HG02852 (cell line): Measurements from ENCODE around the gene IP6K3.

Experiments used
- ATAC-seq: cut with Tn5 transposase; IDR thresholded peaks from one replicate; pipeline ENCODE4 v1.9.1; 2021; ENCODE audit warnings: mild to moderate bottlenecking, moderate library complexity; ENCODE audit not compliant: unreplicated experiment

The IP6K3 gene

DNA sequence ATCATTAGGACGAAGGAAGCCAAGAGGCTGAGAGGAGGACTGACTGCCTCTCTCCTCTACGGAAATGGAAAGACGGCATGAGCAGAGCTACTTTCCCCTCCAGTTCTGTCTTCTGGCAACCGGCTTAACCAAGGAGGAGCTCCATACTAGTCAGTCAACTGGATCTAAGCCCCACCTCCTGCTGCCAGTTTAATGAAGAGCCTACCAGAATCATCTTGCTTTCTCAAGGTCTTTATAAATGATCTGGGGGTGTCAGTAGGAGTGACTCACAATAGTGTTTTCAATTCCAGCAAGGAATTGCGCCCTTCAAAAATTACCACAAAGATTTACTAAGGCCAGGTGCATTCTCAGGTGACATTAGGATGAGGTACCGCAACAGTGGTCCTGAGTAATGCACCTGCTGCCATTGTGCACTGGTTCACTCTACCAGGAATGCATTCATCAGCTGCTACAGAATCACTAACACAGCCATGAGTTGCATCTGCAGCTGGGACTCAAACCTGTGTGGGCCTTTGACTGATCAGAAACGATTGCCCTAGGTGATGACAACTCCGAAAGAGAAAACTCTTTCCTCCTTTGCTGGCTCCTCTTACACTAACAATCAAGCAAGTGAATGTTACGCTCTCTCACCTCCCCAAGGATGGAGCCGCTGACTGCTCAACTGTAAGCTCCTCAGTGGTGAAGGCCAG lies 38.0 kb downstream of the IP6K3 start:
- no peak for ATAC-seq

DNA sequence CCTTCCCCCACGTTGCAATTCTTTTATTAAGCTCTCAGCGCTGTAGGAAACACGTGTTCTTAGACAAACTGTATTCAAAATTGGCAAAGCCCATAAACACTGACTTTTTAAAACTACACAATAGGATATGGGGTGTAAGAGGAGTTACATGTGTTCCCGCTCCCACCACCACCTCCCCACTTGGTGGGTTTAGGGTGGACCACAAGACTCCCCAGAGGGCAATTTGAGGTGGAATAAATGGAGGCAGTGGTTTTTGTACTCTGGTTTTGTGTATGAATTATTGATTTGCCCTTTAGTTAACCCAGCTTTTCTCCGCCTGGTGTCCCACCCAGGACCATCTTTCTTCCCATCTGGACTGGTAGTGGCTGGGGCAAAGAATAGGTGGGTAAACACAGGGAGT lies 38.9 kb downstream of the IP6K3 start:
- no peak for ATAC-seq

DNA sequence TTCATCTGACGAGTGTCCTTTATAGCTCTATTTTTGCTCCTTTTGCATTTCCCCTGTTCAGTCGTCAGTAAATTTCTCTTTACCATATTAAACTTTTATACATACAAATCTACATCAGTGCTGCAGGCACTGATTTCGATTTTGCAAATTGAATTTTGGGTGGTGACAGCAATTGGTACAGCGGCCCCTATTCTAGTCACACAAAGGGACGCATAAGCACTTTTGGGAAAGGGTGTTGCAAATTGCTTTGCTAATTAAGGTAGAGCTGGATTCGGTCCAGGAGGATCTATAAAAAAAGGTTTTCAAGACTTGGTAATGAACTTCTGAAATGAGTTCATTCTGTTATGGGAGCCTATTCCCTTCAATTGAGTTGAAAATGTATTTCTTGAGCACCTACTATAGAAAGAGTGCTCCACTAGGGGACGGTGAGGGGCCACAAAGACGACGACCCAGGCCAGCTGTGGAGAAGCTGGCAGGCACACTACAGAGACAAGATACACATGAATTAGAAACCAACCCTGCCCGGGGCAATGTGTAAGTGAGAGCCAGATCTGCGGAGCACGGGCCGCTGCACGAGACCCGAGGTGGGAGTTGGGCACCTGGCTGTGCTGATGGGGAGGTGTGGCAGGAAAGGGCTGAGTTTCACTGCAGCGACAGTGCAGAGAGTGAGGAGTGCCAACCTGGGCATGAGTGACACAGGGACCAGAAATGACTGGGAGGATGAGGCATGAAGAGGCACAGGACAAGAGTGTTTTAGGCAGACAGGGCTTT lies 40.6 kb downstream of the IP6K3 start:
- ATAC-seq, result no peak

DNA sequence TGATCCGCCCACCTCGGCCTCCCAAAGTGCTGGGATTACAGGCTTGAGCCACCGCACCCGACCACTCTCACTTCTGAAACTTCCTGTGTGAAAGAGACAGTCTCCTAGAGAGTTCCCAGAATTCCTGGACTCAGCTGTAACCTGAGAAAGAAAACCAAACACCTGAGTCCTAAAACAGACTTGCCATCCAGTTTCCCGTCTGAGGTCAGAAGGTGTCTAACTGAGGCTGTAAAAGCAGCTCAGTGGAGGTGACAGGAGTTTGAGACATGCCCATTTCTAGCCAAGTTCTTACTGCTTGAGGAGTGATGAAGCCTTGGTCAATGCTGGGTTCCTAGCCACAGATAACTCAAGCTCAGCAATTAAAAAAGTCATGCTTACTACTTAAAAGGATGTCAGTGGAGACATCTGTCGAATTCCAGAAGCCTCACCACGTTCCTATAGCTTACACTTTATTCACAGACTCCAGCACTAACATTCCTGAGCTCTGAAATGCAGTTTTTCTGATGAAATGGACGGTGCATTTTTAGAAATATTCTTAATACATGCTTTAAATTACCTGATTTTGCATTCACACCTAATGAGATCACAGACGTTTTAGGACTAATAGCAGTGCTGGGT lies 41.3 kb downstream of the IP6K3 start:
- no peak for ATAC-seq

DNA sequence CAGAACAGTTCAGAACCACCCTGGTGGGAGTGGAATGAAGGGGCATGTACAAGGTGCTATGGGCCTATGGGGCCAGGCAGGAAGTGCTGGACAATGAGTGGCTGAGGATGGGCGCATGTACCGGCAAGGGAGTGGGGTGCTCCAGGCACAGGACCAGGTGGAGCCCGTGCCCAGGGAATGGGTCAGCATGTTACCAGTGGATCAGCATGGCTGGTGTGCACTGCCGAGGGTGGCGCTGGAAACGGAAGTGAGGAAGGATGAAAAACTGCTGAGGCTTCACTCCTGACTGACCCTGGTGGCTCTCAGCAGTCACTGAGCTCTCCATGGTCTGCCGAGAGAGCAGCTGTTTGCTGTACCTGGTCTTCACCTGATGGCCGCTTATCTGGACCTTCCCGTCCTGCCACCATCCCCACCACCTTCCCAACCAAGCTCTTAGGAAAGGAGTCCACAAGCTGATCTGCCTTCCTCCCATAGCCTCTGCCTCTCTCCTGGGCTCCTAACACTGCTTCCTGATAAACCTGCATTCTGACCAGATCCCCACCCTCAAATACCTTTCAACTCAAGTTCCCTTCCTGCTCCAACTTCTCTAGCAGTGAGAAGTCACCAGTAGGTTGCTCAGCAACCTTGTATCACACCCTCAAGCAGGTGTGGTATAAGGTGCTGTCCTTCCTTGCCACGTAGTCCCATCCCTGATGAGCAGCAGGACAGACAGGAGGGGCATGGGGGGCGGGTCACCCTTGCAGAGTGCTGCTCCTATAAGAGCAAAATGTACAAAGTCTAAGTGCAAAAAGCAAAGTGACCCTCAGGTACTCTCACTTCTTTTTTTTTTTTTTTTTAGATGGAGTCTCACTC lies 42.3 kb downstream of the IP6K3 start:
- no peak for ATAC-seq

DNA sequence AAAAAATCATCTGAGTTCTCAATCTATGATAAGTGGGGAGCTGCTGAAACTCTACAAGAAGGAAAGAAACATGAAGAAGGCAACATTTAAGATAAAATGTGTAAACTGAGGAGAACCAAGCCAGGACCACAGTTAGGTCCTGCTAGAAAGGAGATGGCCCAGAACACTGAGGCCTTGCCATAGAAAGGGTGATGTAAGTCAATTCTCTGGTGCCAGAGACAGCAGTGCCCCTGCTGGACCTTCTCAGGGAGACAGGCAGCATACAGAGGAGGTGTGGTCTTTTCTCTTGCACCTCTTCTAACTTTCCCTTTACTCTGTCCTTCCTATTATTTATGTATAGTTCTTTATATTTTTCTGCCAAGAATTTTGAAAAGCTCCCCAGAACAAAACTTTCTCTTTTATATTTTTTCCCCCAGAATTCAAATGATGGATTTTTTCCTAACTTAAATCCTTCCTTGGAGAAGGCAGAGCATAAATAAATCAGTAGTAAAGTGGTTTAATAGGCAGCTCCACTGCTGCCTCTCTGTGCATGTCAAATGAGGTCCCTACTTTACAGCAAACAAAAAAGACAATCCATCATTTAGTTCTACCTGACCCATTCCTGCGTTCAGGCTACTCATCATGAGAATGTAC lies 44.2 kb downstream of the IP6K3 start:
- ATAC-seq, result no peak

DNA sequence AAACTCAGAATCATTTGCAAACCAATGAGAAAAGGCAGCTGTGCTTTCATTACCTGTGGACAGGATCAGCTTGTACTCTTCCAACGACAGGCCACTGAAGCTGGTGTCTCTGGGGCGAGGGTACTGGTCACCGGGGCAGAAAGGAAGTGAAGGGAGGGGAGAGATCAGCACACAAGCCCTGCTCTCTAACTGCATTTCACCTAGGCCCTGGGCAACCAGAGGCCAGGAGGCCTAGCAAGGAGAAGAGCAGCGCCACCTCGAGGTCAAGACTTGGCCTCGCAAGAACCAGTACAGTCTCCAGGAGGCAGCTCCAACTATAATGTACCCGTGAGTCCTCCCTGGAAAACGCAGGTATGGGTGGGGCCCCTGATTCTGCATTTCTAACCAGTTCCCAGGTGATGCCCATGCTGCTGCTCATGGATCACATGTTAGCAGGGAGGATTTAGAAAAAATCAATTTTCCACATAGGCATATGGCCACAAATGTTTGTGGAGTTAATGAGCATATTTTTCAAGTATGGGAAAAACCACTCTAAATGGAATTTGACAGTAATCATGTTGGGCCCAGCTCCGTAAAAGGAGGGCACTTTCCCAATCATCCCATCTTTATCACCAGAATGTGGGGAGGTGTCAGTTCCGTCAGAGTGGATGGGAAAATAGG lies 46.2 kb downstream of the IP6K3 start:
- ATAC-seq, result no peak

DNA sequence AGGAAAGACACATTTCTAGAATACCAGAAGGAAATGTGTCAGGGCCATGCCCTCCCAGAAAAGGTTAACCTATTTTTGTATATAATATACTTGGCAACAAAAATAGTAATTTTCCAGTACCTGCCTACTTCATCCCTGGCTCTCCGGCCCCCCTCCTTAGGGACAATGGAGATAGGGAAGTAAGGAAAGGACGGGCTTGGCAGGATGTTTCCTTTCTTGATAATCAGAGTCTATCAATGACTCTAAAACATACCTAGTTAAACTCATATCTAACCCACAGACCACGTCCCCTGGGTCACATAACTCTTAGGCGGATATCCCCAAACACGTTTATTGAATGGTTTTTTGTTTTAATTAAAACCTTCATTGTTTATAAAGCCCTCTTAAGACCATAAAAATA lies 47.0 kb downstream of the IP6K3 start:
- no peak for ATAC-seq

DNA sequence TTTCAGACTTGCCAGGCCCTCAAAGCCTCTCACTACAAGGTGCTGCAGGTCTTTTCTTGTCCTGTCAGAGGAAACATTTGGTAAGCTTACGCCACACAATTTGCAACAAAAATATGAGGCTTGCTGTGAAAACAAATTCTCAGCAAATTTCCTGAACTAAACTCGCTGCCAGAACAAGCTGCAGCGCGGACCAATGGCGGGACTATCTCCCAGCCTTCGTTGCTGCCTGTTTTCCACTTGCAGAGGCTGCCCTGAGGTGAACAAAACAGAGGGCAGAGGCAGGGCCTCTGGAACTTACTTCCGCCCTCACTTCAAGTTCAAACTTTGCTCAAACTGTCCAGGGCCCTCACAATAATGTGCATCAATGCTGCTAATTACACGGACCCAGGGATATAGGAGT lies 47.6 kb downstream of the IP6K3 start:
- ATAC-seq, result no peak

DNA sequence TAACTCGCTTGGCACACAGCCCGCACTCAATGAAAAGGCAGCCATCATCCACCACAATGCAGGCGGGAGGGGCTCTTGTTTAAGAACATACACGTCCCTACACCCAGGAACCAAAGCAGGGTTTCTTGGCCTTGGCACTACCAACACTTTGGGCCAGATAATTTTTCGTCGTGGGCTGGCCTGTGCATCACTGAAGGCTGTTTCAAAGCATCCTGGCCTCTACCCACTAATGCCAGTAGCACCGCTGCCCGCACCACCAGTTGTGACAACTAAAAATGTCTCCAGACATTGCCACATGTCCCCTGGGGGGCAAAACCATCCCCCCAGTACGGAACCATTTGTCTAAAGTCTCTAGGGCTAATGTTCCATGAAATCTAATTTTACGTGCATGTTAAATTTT lies 48.2 kb downstream of the IP6K3 start:
- ATAC-seq, result no peak

DNA sequence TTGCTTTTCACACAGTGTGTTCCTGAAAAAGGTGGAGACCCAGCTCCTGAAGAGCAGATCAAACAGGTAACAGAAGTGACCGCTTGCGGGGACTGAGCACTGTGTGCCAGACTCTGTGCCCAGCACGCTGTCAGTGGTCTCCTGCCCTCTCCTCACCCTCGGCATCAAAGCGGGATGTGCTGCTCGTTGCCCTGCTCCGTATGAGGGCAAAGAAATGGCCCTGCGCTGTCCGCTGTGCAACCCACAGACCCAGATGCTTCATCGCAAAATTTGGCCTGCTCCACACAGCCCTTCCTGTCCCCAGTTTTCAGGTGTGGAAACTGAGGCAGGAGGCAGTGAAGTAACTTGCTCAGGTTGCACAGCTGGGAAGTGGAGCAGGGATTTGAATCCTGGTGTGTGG lies 48.9 kb downstream of the IP6K3 start:
- ATAC-seq, result no peak

DNA sequence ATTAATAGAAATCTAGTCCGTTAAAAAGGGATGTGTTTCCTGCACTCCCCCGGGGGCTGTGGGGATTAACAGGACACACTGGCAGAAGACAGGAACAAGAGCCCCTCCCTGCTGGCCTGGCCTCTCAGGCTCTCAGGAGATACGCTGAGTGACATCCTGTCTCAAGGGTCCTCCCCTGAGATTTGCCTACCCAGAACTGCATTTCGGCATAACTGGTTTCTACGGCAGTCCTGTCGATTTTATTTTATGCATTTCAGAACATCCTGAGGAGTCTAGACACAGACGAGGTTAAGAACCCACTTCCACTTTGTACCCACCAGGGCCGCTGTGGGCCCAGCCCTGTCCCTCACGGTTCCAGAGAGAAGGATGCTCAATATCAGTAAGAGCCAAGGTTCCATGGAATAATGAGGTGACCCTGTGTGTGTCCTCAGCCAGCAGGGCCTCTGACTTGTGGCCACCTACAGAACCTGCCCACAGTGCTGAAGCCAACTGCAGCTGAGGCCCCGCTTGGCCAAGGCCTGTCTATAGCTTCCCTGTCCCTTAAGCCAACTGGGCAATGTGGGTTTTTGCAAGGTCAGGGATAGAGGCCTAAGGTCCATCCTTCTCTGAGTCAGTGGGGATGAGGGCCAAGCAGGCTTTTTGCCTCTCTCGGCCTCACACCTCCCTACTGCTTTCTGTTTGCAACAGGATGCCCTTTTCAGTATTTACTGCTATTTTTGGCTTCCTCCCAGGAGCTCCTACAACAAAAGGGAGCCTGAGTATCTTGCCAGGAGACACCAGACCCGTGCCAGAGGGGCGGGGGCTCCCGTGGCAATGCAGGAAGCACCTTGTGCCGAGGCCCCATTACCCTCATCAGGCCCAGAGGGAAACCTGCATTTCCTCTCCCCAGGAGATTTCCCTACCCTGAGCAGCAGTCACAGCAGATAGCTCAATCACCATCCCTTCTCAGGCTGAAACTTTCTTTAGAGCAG lies 49.9 kb downstream of the IP6K3 start:
- ATAC-seq, result no peak

DNA sequence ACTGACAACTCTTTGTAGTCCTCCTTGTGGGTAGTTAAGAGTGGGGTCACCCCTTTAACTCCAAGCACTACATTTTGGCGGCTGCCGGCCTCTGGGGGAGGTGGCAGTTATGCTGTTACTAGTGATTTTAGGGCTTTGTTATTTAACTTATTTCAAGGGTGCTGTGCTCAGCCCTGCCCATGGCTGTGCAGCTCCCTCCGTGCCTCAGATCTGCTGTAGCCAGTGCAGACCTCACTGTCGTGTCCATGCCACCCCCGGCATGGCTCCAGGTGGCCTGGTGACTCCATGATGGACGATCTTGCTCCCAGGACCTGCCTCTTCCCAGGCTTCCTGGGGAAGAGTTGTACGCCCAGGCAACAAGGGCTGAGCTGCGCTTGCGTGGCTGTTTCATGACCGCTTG lies 50.6 kb downstream of the IP6K3 start:
- ATAC-seq, result no peak

DNA sequence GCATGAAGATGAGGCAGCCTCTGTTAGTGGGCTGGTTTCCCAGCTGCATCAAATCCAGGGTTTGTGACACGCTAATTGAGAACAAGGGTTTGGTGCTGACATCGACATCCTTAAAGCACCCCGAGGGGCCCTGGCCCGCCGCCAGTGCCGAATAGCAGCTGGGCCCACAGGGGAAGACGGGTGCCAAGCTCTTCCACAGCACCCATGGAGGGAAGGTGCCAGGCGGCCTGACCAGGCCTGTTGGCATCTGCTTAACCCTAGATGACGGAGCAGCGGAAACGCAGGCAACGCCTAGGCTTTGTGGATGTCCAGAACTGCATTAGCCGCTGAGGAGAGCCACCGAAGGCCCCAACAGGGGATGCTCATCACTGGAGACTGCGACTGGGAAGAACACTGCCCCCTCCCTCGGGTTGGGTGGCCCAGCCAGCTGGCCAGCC lies 51.2 kb downstream of the IP6K3 start:
- no peak for ATAC-seq

DNA sequence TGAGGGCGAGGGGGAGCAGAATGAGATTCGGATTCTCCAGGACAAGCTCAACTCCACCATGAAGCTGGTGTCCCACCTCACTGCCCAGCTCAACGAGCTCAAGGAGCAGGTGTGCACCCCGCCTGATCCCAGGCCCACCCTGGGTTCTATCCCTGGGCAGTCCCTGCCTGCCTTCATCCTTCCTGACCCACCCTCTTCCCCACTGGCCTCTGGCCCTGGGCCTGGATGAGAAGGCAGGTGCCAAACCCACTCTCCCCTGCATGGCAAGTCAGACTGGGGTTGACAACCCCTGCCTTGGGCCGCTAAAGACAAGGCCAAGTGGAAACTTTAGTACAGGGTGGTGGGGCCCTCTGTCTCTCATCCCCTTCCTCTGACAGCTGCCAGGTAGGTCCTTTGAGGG lies 51.7 kb downstream of the IP6K3 start:
- no peak for ATAC-seq

DNA sequence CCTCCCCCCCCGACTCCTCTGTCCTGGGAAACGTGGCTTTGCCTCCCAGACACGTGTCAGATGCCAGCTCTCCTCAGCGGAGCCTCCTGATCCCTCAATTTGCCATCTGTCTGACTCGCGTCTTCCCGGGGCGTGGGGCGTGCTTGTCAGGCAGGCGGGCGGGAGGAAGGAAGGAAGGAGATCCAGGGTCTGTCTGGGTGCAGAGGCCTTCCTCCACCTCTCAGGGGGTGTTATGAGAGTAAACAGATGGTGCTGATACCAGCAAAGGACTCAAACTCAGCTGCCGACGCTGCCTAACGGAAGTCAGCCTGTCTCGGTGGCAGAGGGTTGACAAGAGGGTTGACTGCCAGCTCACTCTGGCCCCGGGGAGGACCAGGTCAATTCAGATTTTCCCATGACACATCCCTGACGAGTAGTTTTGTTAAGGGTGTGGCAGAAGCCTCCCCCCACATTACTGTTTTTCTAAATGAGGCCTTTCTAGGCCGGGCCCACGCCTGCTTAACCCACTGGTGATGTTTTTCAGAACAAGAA lies 52.2 kb downstream of the IP6K3 start:
- no peak for ATAC-seq

DNA sequence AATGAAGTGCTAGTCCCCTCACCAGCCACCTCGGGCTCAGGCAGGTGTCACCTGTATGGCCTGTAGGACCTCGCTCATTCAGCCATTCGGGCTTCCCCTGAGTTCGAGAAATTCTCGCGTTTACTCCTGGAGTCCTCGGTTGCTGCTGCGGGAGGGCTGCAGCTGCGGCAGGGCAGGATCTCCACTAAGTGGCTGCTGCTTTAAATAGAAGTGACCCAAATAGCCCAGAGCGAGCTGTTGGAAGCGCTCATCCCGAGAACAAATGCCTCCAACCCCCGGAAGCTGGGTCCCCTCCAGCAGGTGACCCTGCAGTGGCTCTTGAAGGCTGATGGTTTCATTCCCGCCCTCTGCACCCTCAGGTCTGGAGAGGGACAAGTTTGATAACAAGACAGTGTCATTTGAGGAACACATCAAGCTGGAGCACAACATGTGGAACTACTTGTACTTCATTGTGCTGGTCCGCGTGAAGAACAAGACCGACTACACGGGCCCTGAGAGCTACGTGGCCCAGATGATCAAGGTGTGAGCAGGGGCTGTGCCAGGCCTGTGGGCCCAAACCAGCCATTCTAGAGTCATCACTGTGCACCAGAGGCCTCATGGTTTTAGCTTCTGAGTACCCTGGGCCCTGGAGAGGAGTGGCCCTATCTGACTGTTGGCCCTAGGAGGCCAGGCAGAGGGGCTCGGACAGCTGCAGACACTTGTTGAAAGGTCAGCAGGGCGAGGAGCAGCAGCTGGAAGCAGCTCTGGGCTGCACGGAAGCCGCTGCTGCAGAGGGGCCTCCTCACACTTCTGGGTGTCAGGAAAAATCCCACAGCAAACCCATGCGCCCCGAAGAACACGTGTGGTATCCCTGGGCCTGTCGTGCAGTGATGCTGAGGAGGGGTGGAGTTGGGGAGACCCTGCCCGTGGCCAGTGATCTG lies 53.3 kb downstream of the IP6K3 start:
- no peak for ATAC-seq

DNA sequence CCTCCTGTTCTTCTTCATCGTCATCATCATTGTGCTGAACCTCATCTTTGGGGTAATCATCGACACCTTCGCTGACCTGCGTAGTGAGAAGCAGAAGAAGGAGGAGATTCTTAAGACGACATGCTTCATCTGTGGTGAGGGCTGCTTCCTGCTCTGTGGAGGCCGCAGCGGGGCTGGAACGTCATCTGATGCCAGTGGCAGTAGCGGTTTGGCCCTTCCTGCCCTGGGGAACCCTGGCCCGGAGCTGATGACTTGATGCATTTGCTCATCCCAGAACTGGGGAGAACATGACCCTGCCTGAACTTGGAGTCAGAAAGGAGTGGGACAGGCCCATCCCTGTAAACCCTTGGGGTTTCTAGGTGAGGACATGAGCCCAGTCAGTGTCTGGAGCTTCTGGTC lies 53.9 kb downstream of the IP6K3 start:
- no peak for ATAC-seq
